Upper lobe of left lung (tissue), 4 donors: ENCODE measurements around the gene PON1.

Source experiments
- EP300 ChIP-seq, 4 donors: sonication (generic); formaldehyde crosslinking; IDR thresholded peaks; one replicate each; pipeline ENCODE4 v1.5.1; 2017; ENCODE audit warnings: antibody characterized with exemption in 4 of 4, control low read depth in 2 of 4
- POLR2A ChIP-seq, 4 donors: fragments of 450-650 bp; IDR thresholded peaks; one replicate each; pipeline ENCODE4 v1.5.1; 2016 to 2017; ENCODE audit warnings: antibody characterized with exemption in 4 of 4, mild to moderate bottlenecking in 2 of 4
- TF ChIP-seq, protein P1 (sequence below), 6 experiments: fragments of 450-650 bp in 4 of 6; fragments of 200-600 bp in 2 of 6; sonication (generic) in 2 of 6; IDR thresholded peaks; one replicate each; pipeline ENCODE4 v1.5.1; 2016 to 2019; ENCODE audit warnings: antibody characterized with exemption in 6 of 6

GRCh38 chr7:95319570-95319969, 4.8 kb downstream of the PON1 start:
- TF ChIP-seq EP300 (IDR thresholded peaks at IDR 0.05) (no peak), POLR2A (IDR thresholded peaks at IDR 0.05) (no peak)
- TF ChIP-seq, protein P1, sequence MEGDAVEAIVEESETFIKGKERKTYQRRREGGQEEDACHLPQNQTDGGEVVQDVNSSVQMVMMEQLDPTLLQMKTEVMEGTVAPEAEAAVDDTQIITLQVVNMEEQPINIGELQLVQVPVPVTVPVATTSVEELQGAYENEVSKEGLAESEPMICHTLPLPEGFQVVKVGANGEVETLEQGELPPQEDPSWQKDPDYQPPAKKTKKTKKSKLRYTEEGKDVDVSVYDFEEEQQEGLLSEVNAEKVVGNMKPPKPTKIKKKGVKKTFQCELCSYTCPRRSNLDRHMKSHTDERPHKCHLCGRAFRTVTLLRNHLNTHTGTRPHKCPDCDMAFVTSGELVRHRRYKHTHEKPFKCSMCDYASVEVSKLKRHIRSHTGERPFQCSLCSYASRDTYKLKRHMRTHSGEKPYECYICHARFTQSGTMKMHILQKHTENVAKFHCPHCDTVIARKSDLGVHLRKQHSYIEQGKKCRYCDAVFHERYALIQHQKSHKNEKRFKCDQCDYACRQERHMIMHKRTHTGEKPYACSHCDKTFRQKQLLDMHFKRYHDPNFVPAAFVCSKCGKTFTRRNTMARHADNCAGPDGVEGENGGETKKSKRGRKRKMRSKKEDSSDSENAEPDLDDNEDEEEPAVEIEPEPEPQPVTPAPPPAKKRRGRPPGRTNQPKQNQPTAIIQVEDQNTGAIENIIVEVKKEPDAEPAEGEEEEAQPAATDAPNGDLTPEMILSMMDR (IDR thresholded peaks at IDR 0.05): no peak
